Activated CD8-positive, alpha-beta memory T cell treated with anti-CD3 and anti-CD28 coated beads for 4 hours (primary cell): ENCODE data around the gene TSPEAR.

Experiments
- DNase-seq, 2 donors: peaks; one replicate each; pipeline ENCODE4 v3.0.0-alpha.2; 2020; ENCODE audit warnings: low read depth in 2 of 2

TSPEAR gene

GRCh38 chr21:44490816-44491215, 220.6 kb downstream of the TSPEAR start:
- no peak for DNase-seq

GRCh38 chr21:44490405-44490804, 221.0 kb downstream of the TSPEAR start:
- no peak for DNase-seq

- no peak for DNase-seq
These were observed 221.4 kb downstream of the TSPEAR start for GRCh38 chr21:44489962-44490361.

- DNase-seq, result no peak
These were observed 223.5 kb downstream of the TSPEAR start for GRCh38 chr21:44487831-44488230.

- DNase-seq, result no peak
These were observed 225.1 kb downstream of the TSPEAR start for GRCh38 chr21:44486302-44486701.

- no peak for DNase-seq
These were observed 225.6 kb downstream of the TSPEAR start for GRCh38 chr21:44485796-44486195.

GRCh38 chr21:44485254-44485793, 226.0 kb downstream of the TSPEAR start:
- peak; percentile 14 to 18 for DNase-seq

- DNase-seq, result no peak
These were observed 226.7 kb downstream of the TSPEAR start for GRCh38 chr21:44484498-44485253.

GRCh38 chr21:44483288-44484237, 227.8 kb downstream of the TSPEAR start:
- DNase-seq, result no peak

- no peak for DNase-seq
These were observed 228.6 kb downstream of the TSPEAR start for GRCh38 chr21:44482581-44483287.

- DNase-seq, result no peak
These were observed 230.9 kb downstream of the TSPEAR start for GRCh38 chr21:44480200-44481053.

- peak in 1 of 2 donors; percentile 14 for DNase-seq
These were observed 231.7 kb downstream of the TSPEAR start for GRCh38 chr21:44479556-44480199.

- DNase-seq, result no peak
These were observed 232.6 kb downstream of the TSPEAR start for GRCh38 chr21:44478801-44479167.

- no peak for DNase-seq
These were observed 233.1 kb downstream of the TSPEAR start for GRCh38 chr21:44478124-44478800.

- DNase-seq, result no peak
These were observed 233.7 kb downstream of the TSPEAR start for GRCh38 chr21:44477712-44478111.

GRCh38 chr21:44477131-44477530, 234.2 kb downstream of the TSPEAR start:
- DNase-seq, result no peak

- DNase-seq, result no peak
These were observed 236.0 kb downstream of the TSPEAR start for GRCh38 chr21:44475266-44475845.

GRCh38 chr21:44473915-44474555, 237.3 kb downstream of the TSPEAR start:
- DNase-seq, result no peak

GRCh38 chr21:44471996-44472395, 239.4 kb downstream of the TSPEAR start:
- no peak for DNase-seq
